Fibroblast of the aortic adventitia (primary cell): Measurements from ENCODE around the gene CDH15. TPM values are rescaled to one million over a fixed set of nuclear protein-coding genes. Genes with fewer than 3 reads are reported as not detected.

ENCODE experiments used
- DNase-seq: peaks from one replicate; pipeline ENCODE4 v3.0.0-alpha.2; 2010; ENCODE audit warnings: low read depth
- H3K4me3 ChIP-seq: 2 replicates; pipeline ENCODE4 v1.5.1; 2011; ENCODE audit warnings: low read depth, mild to moderate bottlenecking, control low read depth, low read length, moderate library complexity
- CTCF ChIP-seq: IDR thresholded peaks from 2 replicates; pipeline ENCODE4 v1.5.1; 2011; ENCODE audit warnings: mild to moderate bottlenecking, low read length, control low read depth, inconsistent platforms; ENCODE audit not compliant: insufficient read depth
- total RNA-seq: library from RNA; depleted of rRNA; stranded (reverse); fragments of >200 nt; gene quantifications from 2 replicates; pipeline ENCODE4 v1.2.3, GENCODE V29; 2012; ENCODE audit warnings: low replicate concordance

CDH15 gene
- total RNA-seq, 1 donor: 0.09 TPM

GRCh38 chr16:89144681-89145080 is 26.9 kb upstream of the CDH15 start:
- DNase-seq: no peak
- no peak overlapping the region for H3K4me3 ChIP-seq
- TF ChIP-seq CTCF: no peak

- H3K4me3 ChIP-seq: no peak overlapping the region
- no peak for TF ChIP-seq CTCF
- DNase-seq: no peak
These were observed 26.0 kb upstream of the CDH15 start for GRCh38 chr16:89145406-89146161.

DNA sequence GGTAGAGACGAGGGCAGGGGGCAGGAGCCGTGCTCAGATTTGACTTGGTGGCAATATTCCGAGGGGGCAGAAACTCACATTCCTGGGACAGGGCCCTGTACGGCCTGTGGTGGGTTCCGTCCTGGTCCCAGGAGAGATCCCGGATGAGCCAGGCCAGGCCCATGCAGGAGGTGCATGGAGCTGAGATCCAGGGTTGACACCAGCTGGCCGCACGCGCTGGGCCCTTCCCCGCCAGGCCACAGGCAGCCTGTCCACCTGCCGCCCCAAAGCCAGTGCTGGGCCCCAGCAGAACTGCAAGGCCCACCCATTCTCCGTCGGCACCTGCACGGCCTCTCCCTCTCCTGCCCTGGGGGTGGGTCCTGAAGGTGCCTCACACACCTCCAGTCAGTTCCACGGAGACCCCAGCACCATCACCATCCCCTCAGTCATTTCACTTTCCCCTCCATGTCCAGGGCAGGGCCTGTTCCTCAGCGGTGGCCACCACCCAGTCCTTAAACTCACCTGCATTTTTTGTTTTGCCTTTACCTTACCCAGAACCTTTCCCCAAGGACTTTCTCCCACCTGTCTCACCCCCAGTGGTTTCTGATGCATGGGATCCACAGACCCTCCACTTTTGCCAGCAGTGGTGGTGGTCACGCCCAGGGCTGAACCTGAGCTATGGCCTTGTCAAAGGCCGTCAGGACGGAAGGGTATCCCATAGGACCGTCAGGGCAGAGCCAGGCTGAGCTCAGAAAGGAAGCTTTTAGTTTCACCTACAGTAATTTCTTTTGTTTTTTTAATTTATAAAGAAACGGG is 25.1 kb upstream of the CDH15 start:
- TF ChIP-seq CTCF: no peak
- no peak overlapping the region for H3K4me3 ChIP-seq
- DNase-seq: no peak

GRCh38 chr16:89147085-89147817 is 24.3 kb upstream of the CDH15 start:
- no peak overlapping the region for H3K4me3 ChIP-seq
- TF ChIP-seq CTCF: no peak
- DNase-seq: no peak

GRCh38 chr16:89149386-89149785 is 22.2 kb upstream of the CDH15 start:
- no peak for TF ChIP-seq CTCF
- no peak overlapping the region for H3K4me3 ChIP-seq

GRCh38 chr16:89150090-89150835 is 21.3 kb upstream of the CDH15 start:
- DNase-seq: no peak
- no peak overlapping the region for H3K4me3 ChIP-seq

More at GRCh38 chr16:89149386-89149785, 22.2 kb upstream of the CDH15 start:
- no peak for DNase-seq

More at GRCh38 chr16:89150090-89150835, 21.3 kb upstream of the CDH15 start:
- TF ChIP-seq CTCF: no peak
